Measurements from ENCODE around the gene MAN2A1.

The MAN2A1 gene

GRCh38 chr5:109689740-109690241 is at the start of gene MAN2A1:
TSS of gene MAN2A1 (plus strand) at chr5:109689927. CDS start at chr5:109690418, 491 bp downstream.
- H3K4me3 ChIP-seq (ENCODE audit: control insufficient read depth, low read depth, low read length): peak within 1 kb of the TSS; percentile 75
- DNase-seq (ENCODE audit: low read depth): peak; percentile 62
- no peak for TF ChIP-seq CTCF (conservative IDR thresholded peaks at IDR 0.05; ENCODE audit: control insufficient read depth, insufficient read depth, low read depth, low read length)

- TF ChIP-seq CTCF (conservative IDR thresholded peaks at IDR 0.05; ENCODE audit: control insufficient read depth, insufficient read depth, low read depth, low read length): no peak
- no peak for DNase-seq (ENCODE audit: low read depth)
- no peak overlapping the region for H3K4me3 ChIP-seq (ENCODE audit: control insufficient read depth, low read depth, low read length)
Observed at GRCh38 chr5:109640976-109641375, 48.8 kb upstream of the MAN2A1 start.

GRCh38 chr5:109643791-109644350 is 45.9 kb upstream of the MAN2A1 start:
- no peak for DNase-seq (ENCODE audit: low read depth)
- H3K4me3 ChIP-seq (ENCODE audit: control insufficient read depth, low read depth, low read length): no peak overlapping the region
- no peak for TF ChIP-seq CTCF (conservative IDR thresholded peaks at IDR 0.05; ENCODE audit: control insufficient read depth, insufficient read depth, low read depth, low read length)

GRCh38 chr5:109644829-109645228 is 44.9 kb upstream of the MAN2A1 start:
- TF ChIP-seq CTCF (conservative IDR thresholded peaks at IDR 0.05; ENCODE audit: control insufficient read depth, insufficient read depth, low read depth, low read length): no peak
- no peak for DNase-seq (ENCODE audit: low read depth)
- no peak overlapping the region for H3K4me3 ChIP-seq (ENCODE audit: control insufficient read depth, low read depth, low read length)

- H3K4me3 ChIP-seq (ENCODE audit: control insufficient read depth, low read depth, low read length): no peak overlapping the region
- no peak for TF ChIP-seq CTCF (conservative IDR thresholded peaks at IDR 0.05; ENCODE audit: control insufficient read depth, insufficient read depth, low read depth, low read length)
- DNase-seq (ENCODE audit: low read depth): no peak
Observed at GRCh38 chr5:109645707-109646192, 44.0 kb upstream of the MAN2A1 start.

GRCh38 chr5:109649318-109649717 is 40.4 kb upstream of the MAN2A1 start:
- H3K4me3 ChIP-seq (ENCODE audit: control insufficient read depth, low read depth, low read length): no peak overlapping the region
- no peak for DNase-seq (ENCODE audit: low read depth)
- TF ChIP-seq CTCF (conservative IDR thresholded peaks at IDR 0.05; ENCODE audit: control insufficient read depth, insufficient read depth, low read depth, low read length): no peak
